ENCODE measurements around the gene RNF212.

The RNF212 gene

GRCh38 chr4:1044469-1045192, 68.7 kb downstream of the RNF212 start:
- Histone ChIP-seq H3K36me3 (ENCODE audit: control insufficient read depth, insufficient read depth, low read length, severe bottlenecking) (no peaks in the 10 kb centered on the region), H3K9ac (ENCODE audit: low read length) (peak overlapping the region; percentile 84), H3K9me3 (ENCODE audit: control insufficient read depth, low read length) (no peaks in the 10 kb centered on the region), H3K4me3 (ENCODE audit: low read length) (peak overlapping the region; percentile 28), H3K27me3 (replicated peaks; ENCODE audit: control insufficient read depth, insufficient read depth, low read length) (no peaks in the 10 kb centered on the region), H3K4me1 (ENCODE audit: control insufficient read depth, insufficient read depth, low read length) (peaks cover 61% of the 10 kb centered on the region)
- DNase-seq (ENCODE audit: low read depth) = no peak

DNA sequence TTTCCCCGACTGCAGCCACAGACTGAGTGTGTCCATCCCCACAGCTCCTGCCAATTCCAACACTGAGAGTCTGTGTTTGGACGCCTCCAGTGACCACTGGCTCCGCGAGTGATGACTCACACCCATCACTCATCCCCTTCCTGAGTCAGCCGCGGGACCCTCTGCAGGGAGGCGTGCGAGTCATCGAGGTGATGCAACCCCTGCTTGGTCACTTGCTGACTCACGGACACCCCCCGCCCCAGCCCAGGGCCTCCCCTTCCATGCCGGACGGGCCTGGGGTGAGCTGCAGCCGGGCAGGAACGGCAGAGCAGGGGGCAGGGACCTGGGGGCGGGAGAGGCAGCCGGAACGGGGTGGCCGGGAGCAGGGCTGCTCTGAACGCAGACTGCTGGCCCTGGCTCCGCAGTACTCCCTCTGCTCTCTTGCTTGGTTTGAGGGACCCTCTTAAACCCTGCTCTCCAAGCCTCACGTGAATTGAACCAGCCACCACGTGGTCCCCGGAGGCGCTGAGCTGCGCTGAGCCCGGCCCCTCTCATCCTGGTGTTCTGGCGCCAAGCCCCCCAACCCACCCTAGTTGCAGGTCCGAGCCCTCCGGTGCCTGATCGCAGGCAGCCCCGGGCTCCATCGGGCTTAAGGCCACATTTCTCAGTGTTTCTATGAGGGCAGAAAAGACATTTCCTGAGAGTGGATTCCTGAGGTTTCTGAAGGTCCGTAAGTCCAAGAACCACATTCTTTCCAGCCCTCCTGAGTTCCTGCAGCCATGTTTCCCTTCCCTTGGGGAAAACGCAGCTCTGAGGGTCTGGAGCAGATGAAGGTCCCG, 69.5 kb downstream of the RNF212 start:
- DNase-seq (ENCODE audit: low read depth) = peak; percentile 99
- H3K4me3 ChIP-seq (ENCODE audit: low read length) = peak overlapping the region; percentile 28
- peaks cover 67% of the 10 kb centered on the region for H3K4me1 ChIP-seq (ENCODE audit: control insufficient read depth, insufficient read depth, low read length)
- no peaks in the 10 kb centered on the region for H3K36me3 ChIP-seq (ENCODE audit: control insufficient read depth, insufficient read depth, low read length, severe bottlenecking)
- no peaks in the 10 kb centered on the region for H3K27me3 ChIP-seq (replicated peaks; ENCODE audit: control insufficient read depth, insufficient read depth, low read length)
- no peaks in the 10 kb centered on the region for H3K9me3 ChIP-seq (ENCODE audit: control insufficient read depth, low read length)
- peak overlapping the region; percentile 84 for H3K9ac ChIP-seq (ENCODE audit: low read length)

- no peak for DNase-seq (ENCODE audit: low read depth)
- H3K4me1 ChIP-seq (ENCODE audit: control insufficient read depth, insufficient read depth, low read length) = peaks cover 68% of the 10 kb centered on the region
Observed at GRCh38 chr4:1043162-1043561, 70.2 kb downstream of the RNF212 start.

GRCh38 chr4:1042352-1043055, 70.9 kb downstream of the RNF212 start:
- Histone ChIP-seq H3K4me1 (ENCODE audit: control insufficient read depth, insufficient read depth, low read length) (peaks cover 64% of the 10 kb centered on the region), H3K27me3 (replicated peaks; ENCODE audit: control insufficient read depth, insufficient read depth, low read length) (no peaks in the 10 kb centered on the region), H3K36me3 (ENCODE audit: control insufficient read depth, insufficient read depth, low read length, severe bottlenecking) (no peaks in the 10 kb centered on the region), H3K4me3 (ENCODE audit: low read length) (no peak overlapping the region), H3K9ac (ENCODE audit: low read length) (peak overlapping the region; percentile 64), H3K9me3 (ENCODE audit: control insufficient read depth, low read length) (no peaks in the 10 kb centered on the region)
- no peak for DNase-seq (ENCODE audit: low read depth)

More at GRCh38 chr4:1043162-1043561, 70.2 kb downstream of the RNF212 start:
- no peaks in the 10 kb centered on the region for H3K27me3 ChIP-seq (replicated peaks; ENCODE audit: control insufficient read depth, insufficient read depth, low read length)
- H3K36me3 ChIP-seq (ENCODE audit: control insufficient read depth, insufficient read depth, low read length, severe bottlenecking) = no peaks in the 10 kb centered on the region
- H3K9ac ChIP-seq (ENCODE audit: low read length) = peak overlapping the region; percentile 70
- no peaks in the 10 kb centered on the region for H3K9me3 ChIP-seq (ENCODE audit: control insufficient read depth, low read length)
- H3K4me3 ChIP-seq (ENCODE audit: low read length) = no peak overlapping the region

- no peaks in the 10 kb centered on the region for H3K36me3 ChIP-seq (ENCODE audit: control insufficient read depth, insufficient read depth, low read length, severe bottlenecking)
- no peaks in the 10 kb centered on the region for H3K9me3 ChIP-seq (ENCODE audit: control insufficient read depth, low read length)
- H3K9ac ChIP-seq (ENCODE audit: low read length) = peak overlapping the region; percentile 64
- no peaks in the 10 kb centered on the region for H3K27me3 ChIP-seq (replicated peaks; ENCODE audit: control insufficient read depth, insufficient read depth, low read length)
- peaks cover 59% of the 10 kb centered on the region for H3K4me1 ChIP-seq (ENCODE audit: control insufficient read depth, insufficient read depth, low read length)
- no peak for DNase-seq (ENCODE audit: low read depth)
- no peak overlapping the region for H3K4me3 ChIP-seq (ENCODE audit: low read length)
Observed at GRCh38 chr4:1041936-1042330, 71.4 kb downstream of the RNF212 start.

DNA sequence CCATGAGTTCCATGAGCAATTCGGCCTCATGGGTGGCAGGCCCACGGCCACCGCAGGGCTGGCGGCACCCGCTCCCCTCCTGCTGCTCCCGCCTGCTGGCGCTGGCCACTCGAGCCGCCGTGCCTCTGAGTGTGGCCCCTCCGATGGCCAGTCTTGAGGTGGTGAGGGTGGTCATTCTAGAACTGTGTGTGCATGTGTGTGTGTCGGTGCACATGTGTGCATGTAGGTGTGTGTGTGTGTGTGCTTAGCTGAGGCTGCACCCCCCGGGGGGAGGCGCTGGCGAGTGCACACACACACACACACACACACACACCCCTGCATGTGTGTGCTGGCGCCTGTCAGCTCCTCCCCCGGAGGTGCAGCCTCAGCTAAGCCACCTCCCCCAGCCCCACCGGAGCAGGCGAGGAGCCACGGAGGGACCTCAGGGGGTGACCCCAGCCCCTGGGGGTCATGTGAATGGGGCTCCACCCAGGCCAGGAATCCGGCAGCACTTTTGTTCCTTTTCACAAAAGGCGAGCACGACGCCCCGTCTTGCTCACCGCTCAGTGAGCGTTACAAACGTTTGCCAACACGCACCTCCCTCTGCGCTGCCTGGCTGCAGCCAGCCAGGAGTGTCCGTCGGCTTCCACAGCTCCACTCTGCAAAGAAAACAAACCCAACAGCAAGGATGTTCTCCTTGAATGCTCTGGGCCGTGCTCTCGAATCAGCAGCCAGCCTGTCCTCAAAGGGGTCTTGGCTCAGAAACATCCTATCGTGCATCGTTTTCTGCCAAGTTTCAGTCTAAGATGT, 72.0 kb downstream of the RNF212 start:
- no peaks in the 10 kb centered on the region for H3K9me3 ChIP-seq (ENCODE audit: control insufficient read depth, low read length)
- no peak for DNase-seq (ENCODE audit: low read depth)
- H3K36me3 ChIP-seq (ENCODE audit: control insufficient read depth, insufficient read depth, low read length, severe bottlenecking) = no peaks in the 10 kb centered on the region
- peak overlapping the region; percentile 64 for H3K9ac ChIP-seq (ENCODE audit: low read length)
- H3K4me1 ChIP-seq (ENCODE audit: control insufficient read depth, insufficient read depth, low read length) = peaks cover 57% of the 10 kb centered on the region
- H3K27me3 ChIP-seq (replicated peaks; ENCODE audit: control insufficient read depth, insufficient read depth, low read length) = no peaks in the 10 kb centered on the region
- peak overlapping the region; percentile 50 for H3K4me3 ChIP-seq (ENCODE audit: low read length)

DNA sequence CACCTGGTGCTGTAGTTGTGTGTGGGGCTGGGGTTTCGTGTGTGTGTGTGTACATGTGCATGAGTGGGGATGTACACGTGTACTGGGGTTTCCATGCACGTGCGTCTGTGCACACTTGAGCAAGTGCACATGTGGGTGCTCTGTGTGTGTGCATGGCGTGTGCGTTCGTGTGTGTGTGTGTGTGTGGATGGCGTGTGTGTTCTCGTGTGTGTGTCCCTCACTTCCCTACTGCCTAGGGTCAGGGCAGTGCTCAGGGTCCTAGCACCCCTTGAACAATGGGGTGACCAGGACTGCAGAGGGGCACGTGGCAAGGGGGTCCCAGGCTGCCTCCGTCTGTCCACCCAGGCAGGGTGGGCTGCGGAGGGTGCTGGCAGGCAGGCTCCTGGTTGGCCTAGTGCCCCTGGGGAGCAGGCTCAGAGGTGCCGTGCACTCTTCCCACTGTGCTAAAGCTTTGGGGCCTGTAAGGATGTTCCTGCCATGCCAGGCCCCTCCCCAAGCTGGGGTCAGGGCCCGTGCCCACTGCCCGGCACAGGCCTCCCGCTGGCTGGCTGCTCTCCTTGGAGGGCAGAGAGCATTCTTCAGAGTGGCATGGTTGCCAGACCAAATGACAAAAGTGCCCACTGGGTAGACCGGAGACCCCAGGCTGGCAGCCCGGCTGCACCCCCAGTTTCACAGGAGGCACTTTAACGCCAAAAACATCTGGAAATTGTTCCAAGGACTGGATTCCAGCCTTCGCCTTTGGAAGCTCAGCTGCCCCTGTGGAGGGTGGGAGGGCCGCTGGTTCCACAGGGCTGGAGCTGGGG, 72.8 kb downstream of the RNF212 start:
- Histone ChIP-seq H3K36me3 (ENCODE audit: control insufficient read depth, insufficient read depth, low read length, severe bottlenecking) (no peaks in the 10 kb centered on the region), H3K4me3 (ENCODE audit: low read length) (peak overlapping the region; percentile 50), H3K27me3 (replicated peaks; ENCODE audit: control insufficient read depth, insufficient read depth, low read length) (no peaks in the 10 kb centered on the region), H3K4me1 (ENCODE audit: control insufficient read depth, insufficient read depth, low read length) (peaks cover 59% of the 10 kb centered on the region), H3K9ac (ENCODE audit: low read length) (peak overlapping the region; percentile 77), H3K9me3 (ENCODE audit: control insufficient read depth, low read length) (no peaks in the 10 kb centered on the region)
- DNase-seq (ENCODE audit: low read depth) = no peak

- H3K4me1 ChIP-seq (ENCODE audit: control insufficient read depth, insufficient read depth, low read length) = peaks cover 59% of the 10 kb centered on the region
- H3K27me3 ChIP-seq (replicated peaks; ENCODE audit: control insufficient read depth, insufficient read depth, low read length) = no peaks in the 10 kb centered on the region
- H3K9ac ChIP-seq (ENCODE audit: low read length) = peak overlapping the region; percentile 77
- DNase-seq (ENCODE audit: low read depth) = peak; percentile 75
- H3K36me3 ChIP-seq (ENCODE audit: control insufficient read depth, insufficient read depth, low read length, severe bottlenecking) = no peaks in the 10 kb centered on the region
- no peaks in the 10 kb centered on the region for H3K9me3 ChIP-seq (ENCODE audit: control insufficient read depth, low read length)
- no peak overlapping the region for H3K4me3 ChIP-seq (ENCODE audit: low read length)
Observed at GRCh38 chr4:1039493-1040343, 73.6 kb downstream of the RNF212 start.

GRCh38 chr4:1038948-1039492, 74.3 kb downstream of the RNF212 start:
- Histone ChIP-seq H3K36me3 (ENCODE audit: control insufficient read depth, insufficient read depth, low read length, severe bottlenecking) (no peaks in the 10 kb centered on the region), H3K9ac (ENCODE audit: low read length) (peak overlapping the region; percentile 77), H3K4me3 (ENCODE audit: low read length) (no peak overlapping the region), H3K4me1 (ENCODE audit: control insufficient read depth, insufficient read depth, low read length) (peaks cover 58% of the 10 kb centered on the region), H3K9me3 (ENCODE audit: control insufficient read depth, low read length) (no peaks in the 10 kb centered on the region), H3K27me3 (replicated peaks; ENCODE audit: control insufficient read depth, insufficient read depth, low read length) (no peaks in the 10 kb centered on the region)
- DNase-seq (ENCODE audit: low read depth) = no peak

Measured in adipocyte (in vitro differentiated cells).